Loucy (cell line): Measurements from ENCODE around the gene PYDC2.

Experiments used
- H2AFZ ChIP-seq: fragments of 200-600 bp; sonication (generic); 2 replicates; pipeline ENCODE4 v1.6.0; 2016; ENCODE audit warnings: antibody characterized with exemption, mild to moderate bottlenecking, low read length, moderate library complexity
- H3F3A ChIP-seq: fragments of 200-600 bp; 2 replicates; pipeline ENCODE4 v1.6.0; 2016; ENCODE audit warnings: antibody characterized with exemption, low read depth, mild to moderate bottlenecking
- H3K27me3 ChIP-seq: fragments of 200-600 bp; sonication (generic); 2 replicates; pipeline ENCODE4 v1.6.1; 2014; ENCODE audit warnings: low read length, mild to moderate bottlenecking; ENCODE audit not compliant: insufficient read depth, poor library complexity, severe bottlenecking
- H3K36me3 ChIP-seq: fragments of 200-600 bp; sonication (generic); 2 replicates; pipeline ENCODE4 v1.6.1; 2016; ENCODE audit warnings: low read length; ENCODE audit not compliant: insufficient read depth
- H3K4me1 ChIP-seq: fragments of 200-600 bp; sonication (generic); 2 replicates; pipeline ENCODE4 v1.5.1; 2014; ENCODE audit warnings: low read length, mild to moderate bottlenecking; ENCODE audit not compliant: insufficient read depth, poor library complexity, severe bottlenecking
- H3K4me2 ChIP-seq: fragments of 200-600 bp; sonication (generic); 2 replicates; pipeline ENCODE4 v1.6.0; 2014; ENCODE audit warnings: antibody characterized with exemption, low read length, low read depth, mild to moderate bottlenecking; ENCODE audit not compliant: poor library complexity, severe bottlenecking
- H3K4me3 ChIP-seq: fragments of 200-600 bp; sonication (generic); 2 replicates; pipeline ENCODE4 v1.5.1; 2014; ENCODE audit warnings: low read length, mild to moderate bottlenecking, mixed read lengths; ENCODE audit not compliant: poor library complexity, severe bottlenecking
- H3K79me2 ChIP-seq: fragments of 200-600 bp; sonication (generic); 2 replicates; pipeline ENCODE4 v1.6.1; 2014; ENCODE audit warnings: low read length; ENCODE audit not compliant: insufficient read depth
- H3K9ac ChIP-seq: fragments of 200-600 bp; sonication (generic); 2 replicates; pipeline ENCODE4 v1.6.0; 2014; ENCODE audit warnings: mild to moderate bottlenecking, low read depth, low read length, moderate library complexity; ENCODE audit not compliant: poor library complexity, severe bottlenecking
- H3K9me2 ChIP-seq: fragments of 200-600 bp; sonication (generic); replicated peaks from 2 replicates; pipeline ENCODE4 v1.6.1; 2016; ENCODE audit warnings: low read depth, low read length, mixed read lengths
- H3K9me3 ChIP-seq: fragments of 200-600 bp; sonication (generic); 2 replicates; pipeline ENCODE4 v1.6.1; 2014; ENCODE audit warnings: mild to moderate bottlenecking, antibody characterized with exemption, low read length, low read depth; ENCODE audit not compliant: insufficient read depth
- H4K20me1 ChIP-seq: fragments of 200-600 bp; sonication (generic); 2 replicates; pipeline ENCODE4 v1.6.0; 2014; ENCODE audit warnings: antibody characterized with exemption, low read length, mild to moderate bottlenecking; ENCODE audit not compliant: insufficient read depth, poor library complexity, severe bottlenecking
- CTCF ChIP-seq: fragments of 200-600 bp; sonication (generic); conservative IDR thresholded peaks from 2 replicates; pipeline ENCODE4 v1.5.1; 2014; ENCODE audit warnings: mild to moderate bottlenecking, antibody characterized with exemption, low read length
- EZH2phosphoT487 ChIP-seq: fragments of 200-600 bp; IDR thresholded peaks from 2 replicates; pipeline ENCODE4 v1.6.1; 2018; ENCODE audit warnings: antibody characterized with exemption, mild to moderate bottlenecking, moderate library complexity, borderline replicate concordance

Gene PYDC2

GRCh38 chr3:191509078-191509477 lies 48.1 kb downstream of the PYDC2 start:
- Histone ChIP-seq H4K20me1 (no peaks in the 10 kb centered on the region), H3K27me3 (no peaks in the 10 kb centered on the region), H3K4me2 (no peak overlapping the region), H3K79me2 (no peaks in the 10 kb centered on the region), H3K9me2 (no peaks in the 10 kb centered on the region), H3K4me3 (no peak overlapping the region), H3K9me3 (no peaks in the 10 kb centered on the region), H2AFZ (no peak overlapping the region), H3K36me3 (no peaks in the 10 kb centered on the region), H3K9ac (no peak overlapping the region), H3K4me1 (no peaks in the 10 kb centered on the region), H3F3A (no peaks in the 10 kb centered on the region)
- TF ChIP-seq CTCF (no peak), EZH2phosphoT487 (no peak)
